GM12892 (cell line): ENCODE results near the gene DDX50.
"Not testable (repeated sequence)": the region's sequence is repeated elsewhere in the genome, so short reads cannot be mapped to it uniquely, and the experiment has no call there.

Experiments
- POLR2A ChIP-seq: IDR thresholded peaks from 2 replicates; pipeline ENCODE4 v1.6.1; 2011; ENCODE audit warnings: low read depth, low read length, control low read depth
- POLR2AphosphoS5 ChIP-seq: IDR thresholded peaks from 2 replicates; pipeline ENCODE4 v1.6.1; 2011; ENCODE audit warnings: low read depth, low read length, control low read depth
- TAF1 ChIP-seq: IDR thresholded peaks from 2 replicates; pipeline ENCODE4 v1.6.1; 2011; ENCODE audit warnings: low read depth, mild to moderate bottlenecking, control low read depth, low read length, borderline replicate concordance

GRCh38 chr10:68929157-68929556, 28.0 kb downstream of the DDX50 start:
- TF ChIP-seq POLR2A, TAF1, POLR2AphosphoS5: not testable (repeated sequence)
